T-helper 22 cell (primary cell): ENCODE data around the gene FRMPD2.
"Not testable (repeated sequence)": the region's sequence is repeated elsewhere in the genome, so short reads cannot be mapped to it uniquely, and the experiment has no call there.

Experiments
- DNase-seq: peaks from one replicate; pipeline ENCODE4 v3.0.0-alpha.2; 2020; ENCODE audit warnings: low read depth

Gene FRMPD2

DNA sequence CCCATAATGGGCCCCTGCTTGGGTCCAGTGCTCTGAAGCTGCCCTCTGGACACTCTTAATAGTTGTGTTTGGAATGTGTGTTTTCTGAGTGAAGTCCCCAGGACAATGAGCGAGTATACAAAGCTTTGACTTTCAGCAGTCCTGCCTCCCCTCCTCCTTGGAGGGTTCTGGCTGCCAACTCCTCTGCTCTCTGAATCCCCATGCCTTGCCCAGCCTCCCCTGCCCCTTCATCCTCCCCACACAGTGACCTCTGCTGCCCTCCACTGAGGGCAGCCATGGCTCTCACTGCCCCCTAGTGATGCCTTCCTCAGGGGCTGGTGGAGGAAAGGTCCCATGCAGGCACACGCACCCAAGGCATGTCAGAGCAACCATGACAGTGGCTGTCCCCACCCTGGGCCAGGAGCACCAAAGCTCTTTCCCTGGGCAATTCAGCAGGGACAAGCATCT, 40.9 kb downstream of the FRMPD2 start:
- DNase-seq, result no peak

DNA sequence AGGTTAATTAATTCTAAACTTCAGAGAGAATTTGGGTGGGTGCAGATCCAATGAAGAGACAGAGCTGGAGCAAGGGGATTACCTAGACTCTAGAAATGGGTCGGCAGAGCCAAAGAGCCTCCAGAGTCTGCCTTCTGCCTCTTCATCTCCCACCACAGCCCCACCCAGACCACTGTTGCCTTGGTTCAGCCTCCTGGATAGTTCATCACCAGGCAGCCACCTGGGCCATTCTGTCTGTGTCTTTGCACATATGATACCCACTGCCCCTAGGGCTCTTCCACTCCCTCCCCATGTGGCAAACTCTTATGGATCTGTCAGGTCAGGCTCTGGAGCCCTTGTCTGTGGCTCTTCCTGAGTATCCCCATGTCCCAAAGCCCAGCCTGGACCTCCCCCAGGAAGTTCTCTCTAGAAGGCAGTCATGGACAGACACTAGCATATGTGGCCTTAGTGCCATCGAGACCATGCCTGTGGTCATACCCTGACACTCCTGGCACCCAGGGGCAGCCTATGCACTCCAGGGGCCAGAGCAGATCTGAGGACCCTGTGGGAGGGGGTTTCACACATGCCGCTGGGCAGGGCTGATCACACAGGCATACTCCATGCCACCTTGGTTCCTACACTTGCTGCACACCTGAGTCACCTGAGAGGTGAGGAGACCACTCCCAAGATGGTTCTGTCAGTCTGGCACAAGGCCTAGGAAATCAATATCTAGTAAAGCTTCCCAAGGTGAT, 41.6 kb downstream of the FRMPD2 start:
- DNase-seq, result no peak

DNA sequence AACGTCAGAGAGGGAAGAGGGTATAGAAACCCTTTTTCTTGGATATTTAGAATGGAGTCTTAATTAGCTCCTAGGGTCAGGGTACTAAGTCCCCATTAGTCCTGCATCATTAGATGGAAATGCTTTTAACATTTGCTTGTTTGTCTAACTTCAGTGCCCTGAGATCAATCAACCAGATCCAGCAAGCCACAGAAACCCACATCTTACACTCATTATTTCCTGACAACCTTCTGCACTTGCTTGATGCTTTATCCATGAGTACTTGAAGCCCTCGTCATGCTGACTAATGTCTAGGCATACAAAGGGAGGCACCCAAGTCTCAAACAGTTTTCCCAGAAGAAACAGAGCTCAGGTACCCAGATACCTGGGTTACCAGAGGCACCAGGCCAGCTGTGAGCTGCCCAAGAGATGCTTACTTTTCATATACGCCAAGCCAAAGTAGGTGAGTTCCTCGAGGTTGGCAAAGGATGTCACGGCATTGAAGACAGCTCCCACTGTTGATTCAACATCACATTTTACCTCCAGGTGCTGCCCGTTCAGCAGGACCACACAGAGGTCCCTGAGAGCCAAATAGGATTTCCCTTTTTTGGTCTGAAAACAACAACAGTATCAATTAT, 42.7 kb downstream of the FRMPD2 start:
- DNase-seq, result no peak

DNA sequence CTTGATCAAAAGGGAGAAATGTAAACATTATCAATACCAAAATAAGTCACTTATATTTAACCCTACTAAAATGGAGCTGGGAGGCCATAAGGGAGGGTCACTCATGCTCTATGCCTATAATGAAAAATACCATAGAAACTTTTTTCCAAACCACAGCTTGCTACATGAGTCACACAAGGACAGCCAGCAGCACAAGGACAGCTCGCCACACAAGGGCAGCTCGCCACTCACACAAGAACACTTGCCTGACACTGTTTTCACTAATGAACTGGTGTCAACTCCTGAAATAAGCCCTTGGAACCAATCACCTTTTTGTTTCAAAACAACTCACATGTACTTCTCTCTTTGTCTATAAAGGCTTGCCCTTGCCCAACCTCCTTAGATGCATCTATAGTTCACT, 43.3 kb downstream of the FRMPD2 start:
- DNase-seq, result no peak

DNA sequence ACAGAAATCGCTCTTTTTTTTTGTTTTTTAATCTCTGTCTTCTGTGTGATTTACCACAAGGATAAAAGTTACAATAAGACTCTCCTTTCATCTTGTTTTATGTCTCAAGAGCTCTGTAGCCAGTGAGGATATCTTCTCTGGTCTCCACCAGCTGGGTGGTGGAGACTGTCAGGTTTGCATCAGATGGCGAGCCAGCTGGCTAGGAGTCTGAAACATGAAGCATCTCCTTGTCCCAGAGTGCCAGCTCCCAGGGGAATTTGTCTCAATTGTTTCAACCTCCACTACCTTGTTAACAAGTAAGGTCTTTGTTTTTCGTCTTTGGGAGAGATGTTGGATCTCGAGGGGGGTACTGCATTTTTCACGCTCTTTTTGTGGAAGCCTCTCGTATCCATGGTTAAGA, 47.3 kb downstream of the FRMPD2 start:
- no peak for DNase-seq

DNA sequence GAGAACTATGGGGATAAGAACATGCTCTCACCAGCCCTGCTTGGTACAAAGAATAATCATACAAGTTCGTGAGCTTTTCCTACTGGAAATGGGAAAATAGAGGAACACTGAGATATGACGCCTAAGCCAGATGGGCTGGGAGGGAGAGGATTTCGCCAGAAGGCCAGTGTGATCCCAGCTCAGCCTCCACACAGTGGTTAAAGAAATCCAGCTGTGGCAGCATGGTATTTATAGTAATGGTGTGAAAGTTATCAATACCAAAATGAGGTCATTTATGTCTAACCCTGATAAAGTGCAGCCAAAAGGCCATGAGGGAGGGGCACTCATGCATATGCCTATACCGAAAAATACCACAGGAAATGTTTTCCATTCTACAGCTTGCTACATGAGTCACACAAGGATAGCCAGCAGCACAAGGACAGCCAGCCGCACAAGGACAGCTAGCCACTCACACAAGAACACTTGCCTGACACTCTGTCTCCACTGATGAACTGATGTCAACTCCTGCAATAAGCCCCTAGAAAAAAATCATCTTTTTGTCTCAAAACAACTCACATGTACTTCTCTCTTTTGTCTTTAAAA, 49.4 kb downstream of the FRMPD2 start:
- no peak for DNase-seq

DNA sequence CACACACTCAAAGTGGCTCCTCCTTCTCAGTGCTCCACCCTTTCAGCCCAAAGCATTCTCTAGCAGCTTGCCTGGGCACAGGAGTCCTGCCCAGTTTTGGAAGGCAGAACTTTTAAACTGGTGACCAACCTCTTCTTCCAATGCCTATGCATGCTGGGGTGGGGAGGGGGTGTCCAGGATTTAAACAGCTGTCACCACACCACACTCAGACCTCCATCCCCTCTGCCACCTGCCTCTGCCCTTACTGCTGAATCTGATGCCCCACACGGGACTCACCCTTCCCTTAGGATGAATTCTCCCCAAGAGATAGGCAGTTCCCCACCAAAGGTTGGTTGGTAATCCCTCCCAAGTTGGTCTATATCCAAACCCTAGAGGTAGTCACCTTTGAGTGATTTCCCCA, 50.2 kb downstream of the FRMPD2 start:
- DNase-seq, result no peak

DNA sequence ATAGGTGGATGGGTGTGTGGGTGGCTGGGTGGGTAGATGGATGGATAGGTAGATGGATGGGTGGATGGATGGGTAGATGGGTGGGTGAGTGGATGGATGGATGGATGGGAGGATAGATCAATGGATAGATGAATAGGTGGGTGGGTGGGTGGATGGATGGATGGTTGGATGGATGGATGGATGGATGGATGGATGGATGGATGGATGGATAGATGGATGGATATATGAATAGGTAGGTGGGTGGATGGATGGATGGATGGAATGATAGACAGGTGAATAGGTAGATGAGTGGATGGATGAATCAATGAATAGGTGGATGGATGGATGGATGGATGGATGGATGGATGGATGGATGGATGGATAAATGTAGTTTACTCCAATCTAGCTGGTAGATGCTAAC, 52.7 kb downstream of the FRMPD2 start:
- DNase-seq, result no peak

DNA sequence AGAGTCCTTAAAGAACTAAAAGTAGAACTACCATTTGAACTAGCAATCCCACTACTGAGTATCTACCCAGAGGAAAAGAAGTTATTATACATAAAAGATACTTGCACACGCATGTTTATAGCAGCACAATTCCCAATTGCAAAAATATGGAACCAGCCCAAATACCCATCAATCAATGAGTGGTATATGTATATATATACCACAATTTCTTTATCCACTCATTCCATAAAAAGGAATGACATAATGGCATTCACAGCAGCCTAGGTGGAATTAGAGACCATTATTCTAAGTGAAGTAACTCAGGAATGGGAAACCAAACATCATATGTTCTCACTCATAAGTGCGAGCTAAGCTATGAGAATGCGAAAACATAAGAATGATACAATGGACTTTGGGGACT, 53.5 kb downstream of the FRMPD2 start:
- not testable (repeated sequence) for DNase-seq

DNA sequence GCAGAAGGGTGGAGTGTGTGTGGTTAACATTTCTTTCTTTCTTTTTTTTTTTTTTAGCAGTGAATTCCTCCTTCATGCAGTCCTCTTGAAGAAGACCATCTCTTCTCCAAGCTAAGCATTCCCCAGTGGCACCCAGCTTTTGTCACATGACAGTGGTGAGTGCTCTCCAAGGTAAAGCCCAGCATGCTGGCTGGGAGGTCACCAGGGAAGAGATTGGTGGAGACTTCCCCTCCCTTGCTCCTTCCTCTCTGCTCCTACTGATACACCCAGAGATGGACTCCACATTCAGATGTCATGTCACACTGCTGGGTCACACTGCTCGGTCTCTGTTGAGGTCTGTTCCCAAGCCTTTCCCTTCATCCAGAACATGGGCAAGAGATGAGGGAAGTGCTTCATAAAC, 55.3 kb downstream of the FRMPD2 start:
- no peak for DNase-seq

DNA sequence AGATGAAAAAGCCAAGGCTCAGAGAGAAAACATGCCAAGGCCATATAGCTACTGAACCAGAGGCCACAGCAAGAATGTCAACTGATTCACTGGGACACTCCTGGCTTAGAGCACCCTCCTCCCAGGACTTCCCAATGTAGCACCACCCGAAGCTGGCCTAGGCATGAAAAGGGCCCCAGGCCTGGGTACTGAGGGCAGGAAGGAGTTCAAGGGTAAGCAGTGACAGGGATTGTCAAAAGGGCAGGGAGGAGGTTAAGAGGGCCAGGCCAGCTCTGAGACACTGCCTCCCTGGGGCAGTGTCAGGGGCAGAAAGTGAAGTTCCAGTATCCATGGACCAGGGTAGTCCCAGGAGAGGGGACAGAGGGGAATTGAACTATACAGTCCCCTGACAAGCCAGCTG, 57.8 kb downstream of the FRMPD2 start:
- DNase-seq, result no peak

DNA sequence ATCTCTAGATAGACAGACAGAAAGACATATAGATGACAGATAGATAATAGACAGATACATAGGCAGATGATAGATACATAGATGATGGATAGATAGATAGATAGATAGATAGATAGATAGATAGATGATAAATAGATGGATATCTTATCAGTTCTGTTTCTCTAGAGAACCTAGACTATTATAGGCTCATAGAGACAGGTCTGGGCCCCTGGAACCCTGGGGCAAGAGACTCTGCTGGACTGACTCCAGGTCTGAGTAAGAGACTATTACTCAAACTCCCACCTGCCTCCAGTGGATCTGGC, 58.3 kb downstream of the FRMPD2 start:
- no peak for DNase-seq

DNA sequence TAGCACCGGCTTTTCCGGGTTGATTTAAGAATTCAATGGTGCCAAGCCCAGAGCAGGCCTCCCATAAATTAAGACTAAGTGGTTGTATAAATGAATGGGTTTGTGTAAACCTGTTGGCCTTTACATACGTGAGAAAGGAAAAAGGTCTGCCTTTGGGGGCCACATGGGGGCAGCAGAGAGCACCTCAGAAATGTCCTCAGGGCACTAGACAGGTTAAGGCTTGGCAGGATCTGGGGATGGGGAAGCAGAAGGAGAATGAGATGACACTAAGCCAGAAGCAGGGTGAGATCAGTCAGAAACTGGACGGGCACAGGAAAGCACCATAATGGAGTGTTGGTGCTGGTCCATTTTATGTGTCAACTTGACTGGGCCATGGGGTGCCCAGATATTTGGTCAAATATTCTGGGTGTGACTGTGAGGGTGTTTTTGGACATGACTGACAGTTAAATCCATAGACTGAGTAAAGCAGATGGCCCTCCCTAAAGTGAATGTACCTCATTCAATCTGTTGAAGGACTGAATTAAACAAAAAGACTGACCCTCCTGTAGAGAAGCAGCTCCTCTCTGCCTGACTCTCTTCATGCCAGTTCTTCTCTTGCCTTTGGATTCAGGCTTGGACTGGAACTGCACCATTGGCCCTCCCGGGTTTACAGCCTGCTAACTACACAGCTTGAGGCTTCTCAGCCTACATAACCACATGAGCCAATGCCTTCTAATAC, 58.9 kb downstream of the FRMPD2 start:
- DNase-seq, result no peak

DNA sequence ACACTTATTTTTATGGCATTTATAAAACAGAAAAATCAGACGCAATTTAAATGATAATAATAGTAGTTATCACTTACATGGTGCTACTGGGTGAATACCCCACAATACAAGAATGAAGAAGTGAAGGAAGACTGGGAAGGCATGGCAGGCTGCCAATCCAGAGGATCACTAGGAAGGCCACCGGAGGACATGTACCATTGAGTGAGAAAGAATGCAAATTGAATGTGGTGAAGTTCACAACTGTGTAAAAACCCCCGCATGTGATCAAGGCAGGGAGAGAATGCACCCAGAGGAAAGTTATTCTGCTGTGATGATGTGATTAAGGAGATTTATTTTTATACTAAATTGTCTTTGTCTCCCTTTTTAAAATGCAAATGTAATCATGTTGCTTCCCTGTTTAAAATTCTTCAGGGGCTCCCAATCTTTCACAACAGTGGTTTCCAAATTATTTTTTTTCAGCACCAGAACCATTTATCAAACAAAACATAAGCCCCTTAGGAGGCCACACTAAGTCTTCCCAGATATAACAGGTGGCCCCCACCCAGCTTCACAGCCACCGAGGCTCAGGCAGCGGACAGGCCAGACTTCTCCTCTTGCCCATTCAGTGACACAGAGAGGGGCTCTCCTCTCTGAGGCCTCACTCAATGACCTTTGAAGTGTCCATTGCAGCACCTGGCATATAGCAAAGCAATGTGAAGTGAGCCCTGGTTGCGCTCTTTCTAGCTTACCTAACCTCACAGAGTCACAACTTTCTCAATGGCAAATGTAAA, 59.6 kb downstream of the FRMPD2 start:
- no peak for DNase-seq

DNA sequence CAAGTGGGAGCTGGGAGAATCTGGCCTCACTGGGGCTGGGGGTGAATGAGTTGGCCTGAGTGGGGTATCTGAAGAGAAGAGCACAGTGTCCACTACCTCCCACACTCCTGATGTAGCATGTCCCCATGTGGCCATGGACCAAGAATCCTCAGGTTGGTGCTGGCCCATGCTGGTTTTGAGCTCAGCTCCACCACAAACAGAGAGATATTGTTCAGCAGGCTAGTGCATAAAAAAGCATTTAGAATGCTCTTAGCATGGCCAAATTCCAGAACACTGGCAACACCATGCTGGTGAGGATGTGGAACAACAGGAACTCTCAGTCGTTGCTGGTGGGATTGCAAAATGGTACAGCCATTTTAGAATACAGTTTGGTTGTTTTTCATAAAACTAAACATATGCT, 61.4 kb downstream of the FRMPD2 start:
- DNase-seq, result no peak

DNA sequence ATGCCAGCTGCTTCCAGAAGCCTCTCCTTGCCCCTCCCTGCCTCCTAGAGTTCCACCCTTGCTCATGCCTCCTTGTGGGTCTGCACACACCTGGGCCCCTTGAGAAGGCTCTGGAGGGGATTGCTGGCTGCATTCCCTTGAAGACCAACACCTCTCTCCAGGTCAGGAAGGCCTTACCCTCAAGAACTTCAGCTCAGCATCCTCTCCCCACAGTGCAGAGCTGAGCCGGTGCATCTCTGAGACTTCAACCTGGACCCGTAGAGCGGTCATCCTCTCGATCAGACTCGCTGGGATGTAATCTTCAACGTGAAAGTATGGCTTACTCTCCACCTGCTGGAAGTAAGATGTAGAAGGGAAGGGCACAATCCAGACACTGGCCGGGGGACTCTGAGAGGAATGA, 62.7 kb downstream of the FRMPD2 start:
- no peak for DNase-seq

DNA sequence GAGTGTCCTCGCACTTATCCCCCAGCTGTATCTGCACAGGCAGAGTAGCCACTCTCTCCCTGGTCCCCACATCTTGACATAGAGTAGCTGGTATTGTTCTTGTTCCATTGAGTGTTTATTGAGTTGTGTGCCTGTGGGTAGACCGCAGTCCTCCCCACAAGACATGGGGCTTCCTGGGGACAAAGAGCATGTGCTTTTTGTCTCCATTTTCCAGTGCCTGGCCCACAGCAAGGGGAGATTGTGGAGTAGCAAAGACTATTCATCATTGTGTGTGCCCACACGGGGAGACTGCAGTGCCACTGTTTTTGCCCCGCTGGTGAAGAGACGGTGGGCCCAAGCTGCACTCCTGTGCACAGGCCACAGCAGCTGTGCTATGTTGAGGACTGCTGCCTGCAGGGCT, 63.5 kb downstream of the FRMPD2 start:
- no peak for DNase-seq

DNA sequence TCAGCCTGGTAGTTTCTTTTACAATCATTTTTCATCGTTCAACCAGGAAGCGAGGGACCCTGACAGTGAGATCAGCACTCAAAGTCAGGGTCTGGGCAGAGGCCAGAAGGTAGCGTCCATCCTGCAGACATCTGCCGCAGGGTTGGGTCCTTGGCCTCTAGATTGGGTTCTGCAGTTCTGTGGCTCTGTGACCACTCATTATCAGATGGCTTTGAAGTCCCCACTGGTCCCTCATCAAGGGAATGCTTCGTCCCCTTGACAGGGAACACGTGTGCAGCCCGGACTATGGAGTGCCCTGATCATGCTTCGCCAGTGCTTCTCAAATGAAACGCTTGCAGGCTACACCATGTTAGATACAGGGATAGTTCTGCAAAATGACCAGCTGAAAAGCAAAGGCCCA, 64.1 kb downstream of the FRMPD2 start:
- no peak for DNase-seq

DNA sequence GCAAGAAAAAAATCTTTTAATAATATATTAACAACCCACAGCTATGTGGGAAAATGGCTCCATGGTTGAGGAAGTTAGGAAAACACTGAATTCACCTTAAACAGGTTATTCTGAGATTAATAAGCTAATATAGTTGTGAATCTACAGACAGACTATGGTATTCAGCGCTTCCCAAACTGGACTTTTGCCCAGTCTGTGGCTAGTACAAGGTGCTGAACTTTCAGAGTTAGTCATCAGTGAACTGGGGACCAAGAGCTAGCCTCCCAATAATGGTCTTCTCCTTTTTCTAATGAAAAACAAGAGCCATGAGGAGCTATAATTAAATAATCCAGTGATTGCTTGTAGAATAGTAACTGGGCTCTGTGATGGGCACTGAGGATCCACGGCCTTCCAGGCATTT, 65.3 kb downstream of the FRMPD2 start:
- DNase-seq, result no peak

DNA sequence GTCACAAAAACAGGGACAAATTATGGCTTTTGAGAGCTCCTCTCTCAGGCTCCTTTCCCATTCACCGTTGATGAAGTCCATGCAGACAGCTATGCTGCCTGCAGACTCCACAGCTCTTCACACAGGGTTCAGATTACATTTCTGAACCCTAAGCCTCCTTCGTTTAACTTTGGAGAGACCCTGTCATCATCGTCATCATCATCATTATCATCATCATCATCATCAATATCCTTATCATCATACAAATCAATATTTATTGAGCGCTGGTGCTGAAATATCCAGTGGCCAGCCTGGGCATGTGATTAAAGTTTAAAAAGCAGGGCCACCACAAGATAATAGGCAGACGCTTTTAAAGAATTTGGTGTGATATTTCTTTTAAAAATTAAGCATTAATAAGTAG, 66.6 kb downstream of the FRMPD2 start:
- DNase-seq, result no peak

DNA sequence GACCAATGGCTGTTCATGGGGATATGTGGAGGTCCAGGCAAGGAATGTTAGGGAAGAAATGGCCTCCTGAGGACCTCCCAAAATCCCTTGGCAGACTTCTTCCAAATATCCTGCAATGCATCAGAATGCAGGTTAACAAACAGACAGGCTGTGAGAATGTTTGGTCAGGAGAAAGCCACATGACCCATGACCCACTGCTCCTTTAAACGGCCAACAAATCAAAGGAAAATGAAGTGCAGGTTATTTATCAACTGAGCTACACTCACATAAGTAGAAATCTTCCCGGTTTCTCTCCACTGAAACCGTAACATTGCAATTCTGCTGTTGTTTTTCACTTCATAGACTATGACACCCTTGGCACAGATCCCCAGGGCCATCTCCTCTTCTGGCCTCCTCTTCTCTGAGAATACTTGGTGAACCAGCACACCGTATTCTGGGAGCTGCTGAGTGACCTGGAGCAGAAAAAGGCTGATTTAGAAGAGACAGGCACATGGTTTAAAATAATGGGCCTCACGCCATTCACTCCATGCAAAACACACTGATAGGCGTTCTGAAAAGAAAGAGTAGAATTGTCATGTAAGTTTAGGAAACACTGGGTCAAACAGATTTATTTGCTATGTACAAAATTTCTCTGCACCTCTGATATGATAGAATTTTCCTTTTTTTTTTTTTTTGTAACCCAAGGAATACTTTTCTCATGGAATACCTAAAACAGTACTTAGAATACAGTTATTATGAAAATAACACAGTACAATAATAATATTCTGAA, 67.8 kb downstream of the FRMPD2 start:
- no peak for DNase-seq

DNA sequence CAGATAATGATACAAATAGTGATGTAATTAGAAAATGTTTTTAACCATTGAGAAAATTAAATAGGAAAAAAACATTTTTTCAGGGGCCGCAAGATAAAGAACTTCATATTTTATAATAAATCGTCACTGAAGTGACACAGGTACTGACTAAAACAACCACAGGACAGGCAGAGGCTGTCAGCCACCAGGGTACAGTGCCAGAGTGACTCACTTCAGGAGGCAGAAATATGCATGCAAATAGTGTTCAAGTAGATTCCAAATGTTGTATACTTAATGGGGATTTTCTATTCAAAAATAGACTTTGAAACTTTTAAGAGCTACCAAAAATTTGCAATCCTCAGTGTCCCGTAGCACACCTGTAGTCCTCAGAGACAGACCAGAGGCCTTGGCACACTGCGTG, 68.6 kb downstream of the FRMPD2 start:
- no peak for DNase-seq
